Measurements from ENCODE around the gene ARID1B. TPM values are rescaled to one million over a fixed set of nuclear protein-coding genes. Genes with fewer than 3 reads are reported as not detected.

The ARID1B gene
- total RNA-seq, 1 experiment from 2014 or later = 24.2 TPM

DNA sequence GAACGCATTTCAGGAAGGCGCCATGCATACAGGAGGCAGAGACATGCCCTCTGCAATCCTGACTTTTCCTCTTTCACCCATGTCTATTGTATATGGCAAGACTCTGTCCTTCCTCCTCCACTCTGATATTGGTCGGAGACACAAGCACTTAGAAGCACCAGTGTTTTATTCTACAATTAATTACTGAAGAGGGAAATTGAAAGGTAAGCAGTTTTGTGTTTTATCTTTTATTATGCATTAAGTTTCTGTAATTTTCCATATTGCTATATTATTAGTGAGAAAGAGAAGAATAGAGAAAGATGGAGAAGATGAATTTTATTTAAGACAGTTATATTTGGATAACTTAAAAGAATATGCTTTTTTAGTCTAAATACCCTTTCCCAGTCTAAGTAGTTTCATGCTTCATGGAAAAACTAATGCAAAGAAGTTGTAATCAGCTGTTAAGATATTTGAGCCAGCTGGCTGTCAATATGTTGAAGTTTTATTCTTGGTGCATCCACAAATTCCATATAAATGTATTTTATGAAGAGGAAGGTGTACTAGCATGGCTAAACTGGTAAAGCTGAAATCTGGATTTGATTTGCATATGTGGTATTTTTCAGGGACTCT, 13.6 kb downstream of the ARID1B start:
- intact Hi-C loops (cut with micrococcal nuclease) = no loop called here
- Histone ChIP-seq H3K4me3 (ENCODE audit: low read length) (no peak overlapping the region), H3K9me3 (ENCODE audit: low read length) (no peaks in the 10 kb centered on the region), H3K36me3 (ENCODE audit: low read depth, low read length) (no peaks in the 10 kb centered on the region), H2AFZ (ENCODE audit: low read length) (no peak overlapping the region), H3K4me1 (ENCODE audit: insufficient read depth, low read length) (no peaks in the 10 kb centered on the region), H3K9me2 (replicated peaks; ENCODE audit: low read length) (no peaks in the 10 kb centered on the region), H3K27me3 (ENCODE audit: low read length) (no peaks in the 10 kb centered on the region), H3K27ac (ENCODE audit: low read length) (no peak overlapping the region), H3K79me2 (ENCODE audit: low read length) (peaks cover 100% of the 10 kb centered on the region), H3F3A (ENCODE audit: low read length, unreplicated experiment) (no peaks in the 10 kb centered on the region), H3K9ac (ENCODE audit: low read length) (no peak overlapping the region), H4K20me1 (ENCODE audit: low read length) (peaks cover 29% of the 10 kb centered on the region; the same call in 1 of the 2 replicates), H3K4me2 (ENCODE audit: low read length) (no peak overlapping the region)
- BruUV-seq (replicated peaks) = no TSS peak
- DNase-seq = no peak
- POLR2A ChIA-PET (ENCODE audit: unreplicated experiment) = no interaction called here
- TF ChIP-seq, protein P1, sequence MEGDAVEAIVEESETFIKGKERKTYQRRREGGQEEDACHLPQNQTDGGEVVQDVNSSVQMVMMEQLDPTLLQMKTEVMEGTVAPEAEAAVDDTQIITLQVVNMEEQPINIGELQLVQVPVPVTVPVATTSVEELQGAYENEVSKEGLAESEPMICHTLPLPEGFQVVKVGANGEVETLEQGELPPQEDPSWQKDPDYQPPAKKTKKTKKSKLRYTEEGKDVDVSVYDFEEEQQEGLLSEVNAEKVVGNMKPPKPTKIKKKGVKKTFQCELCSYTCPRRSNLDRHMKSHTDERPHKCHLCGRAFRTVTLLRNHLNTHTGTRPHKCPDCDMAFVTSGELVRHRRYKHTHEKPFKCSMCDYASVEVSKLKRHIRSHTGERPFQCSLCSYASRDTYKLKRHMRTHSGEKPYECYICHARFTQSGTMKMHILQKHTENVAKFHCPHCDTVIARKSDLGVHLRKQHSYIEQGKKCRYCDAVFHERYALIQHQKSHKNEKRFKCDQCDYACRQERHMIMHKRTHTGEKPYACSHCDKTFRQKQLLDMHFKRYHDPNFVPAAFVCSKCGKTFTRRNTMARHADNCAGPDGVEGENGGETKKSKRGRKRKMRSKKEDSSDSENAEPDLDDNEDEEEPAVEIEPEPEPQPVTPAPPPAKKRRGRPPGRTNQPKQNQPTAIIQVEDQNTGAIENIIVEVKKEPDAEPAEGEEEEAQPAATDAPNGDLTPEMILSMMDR (conservative IDR thresholded peaks at IDR 0.05; ENCODE audit: low read depth, low read length) = no peak
- no peak for TF ChIP-seq EZH2 (IDR thresholded peaks at IDR 0.05; ENCODE audit: low read length, unreplicated experiment)
- TF ChIP-seq EZH2phosphoT487 (IDR thresholded peaks at IDR 0.05; ENCODE audit: borderline replicate concordance, low read length) = no peak
- no peak for ATAC-seq
- CTCF ChIA-PET = no interaction called here

DNA sequence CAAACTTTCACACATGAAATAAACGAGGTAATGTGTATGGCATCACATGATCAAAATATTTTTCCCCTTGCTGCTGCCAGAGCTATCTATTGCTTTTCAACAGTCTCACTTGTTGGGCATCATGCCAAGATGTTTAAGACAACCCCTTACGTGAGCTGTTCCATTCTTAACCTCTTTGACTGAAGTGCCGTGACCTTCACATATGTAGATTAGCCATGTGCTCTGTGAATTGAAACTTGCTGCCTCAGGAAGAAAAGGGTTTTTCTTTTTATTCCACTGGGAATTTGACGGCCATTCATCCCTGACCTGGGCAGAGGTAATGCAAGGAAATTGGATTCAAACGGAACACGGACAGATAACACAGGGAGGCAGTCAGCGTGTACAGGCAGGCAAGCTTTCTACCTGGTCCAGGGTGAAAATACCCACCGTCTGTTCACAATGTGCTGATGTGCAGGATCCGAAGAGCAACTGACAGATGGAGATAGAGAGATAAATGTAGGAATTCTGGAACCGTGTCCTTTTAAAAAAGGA, 14.2 kb downstream of the ARID1B start:
- Histone ChIP-seq H4K20me1 (ENCODE audit: low read length) (peaks cover 29% of the 10 kb centered on the region; the same call in 1 of the 2 replicates), H3K4me2 (ENCODE audit: low read length) (no peak overlapping the region), H3K4me1 (ENCODE audit: insufficient read depth, low read length) (no peaks in the 10 kb centered on the region), H3K79me2 (ENCODE audit: low read length) (peaks cover 100% of the 10 kb centered on the region), H3K9me3 (ENCODE audit: low read length) (no peaks in the 10 kb centered on the region), H3K9ac (ENCODE audit: low read length) (no peak overlapping the region), H2AFZ (ENCODE audit: low read length) (no peak overlapping the region), H3K27me3 (ENCODE audit: low read length) (no peaks in the 10 kb centered on the region), H3K27ac (ENCODE audit: low read length) (no peak overlapping the region), H3K36me3 (ENCODE audit: low read depth, low read length) (no peaks in the 10 kb centered on the region), H3K9me2 (replicated peaks; ENCODE audit: low read length) (no peaks in the 10 kb centered on the region), H3K4me3 (ENCODE audit: low read length) (no peak overlapping the region), H3F3A (ENCODE audit: low read length, unreplicated experiment) (no peaks in the 10 kb centered on the region)
- CTCF ChIA-PET = no interaction called here
- intact Hi-C loops (cut with micrococcal nuclease) = no loop called here
- no peak for DNase-seq
- TF ChIP-seq EZH2 (IDR thresholded peaks at IDR 0.05; ENCODE audit: low read length, unreplicated experiment) (no peak), EZH2phosphoT487 (IDR thresholded peaks at IDR 0.05; ENCODE audit: borderline replicate concordance, low read length) (no peak)
- TF ChIP-seq, protein P1 (conservative IDR thresholded peaks at IDR 0.05; ENCODE audit: low read depth, low read length) = no peak
- BruUV-seq (replicated peaks) = no TSS peak
- no peak for ATAC-seq
- POLR2A ChIA-PET (ENCODE audit: unreplicated experiment) = no interaction called here

DNA sequence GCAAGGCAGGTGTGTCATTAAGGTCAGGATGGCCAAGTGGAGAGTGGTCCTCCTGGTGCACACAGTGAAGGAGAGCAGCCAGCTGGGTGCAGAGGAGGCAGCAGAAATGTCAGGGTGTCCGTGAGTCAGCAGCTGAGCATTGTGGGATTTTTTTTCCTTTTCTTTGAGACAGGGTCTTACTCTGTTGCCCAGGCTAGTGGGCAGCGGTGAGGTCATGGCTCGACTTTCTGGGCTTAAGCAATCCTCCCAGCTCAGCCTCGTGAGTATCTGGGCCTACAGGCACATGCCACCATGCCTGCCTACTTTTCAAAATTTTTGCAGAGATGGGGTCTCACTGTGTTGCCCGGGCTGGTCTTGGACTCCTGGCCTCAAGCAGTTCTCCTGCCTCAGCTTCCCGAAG, 16.0 kb downstream of the ARID1B start:
- peaks cover 27% of the 10 kb centered on the region; the same call in 1 of the 2 replicates for H4K20me1 ChIP-seq (ENCODE audit: low read length)
- H3K27ac ChIP-seq (ENCODE audit: low read length) = no peak overlapping the region
- H3K4me1 ChIP-seq (ENCODE audit: insufficient read depth, low read length) = no peaks in the 10 kb centered on the region
- no peak overlapping the region for H2AFZ ChIP-seq (ENCODE audit: low read length)
- no TSS peak for BruUV-seq (replicated peaks)
- H3F3A ChIP-seq (ENCODE audit: low read length, unreplicated experiment) = no peaks in the 10 kb centered on the region
- POLR2A ChIA-PET (ENCODE audit: unreplicated experiment) = no interaction called here
- no peaks in the 10 kb centered on the region for H3K27me3 ChIP-seq (ENCODE audit: low read length)
- intact Hi-C loops (cut with micrococcal nuclease) = no loop called here
- TF ChIP-seq EZH2phosphoT487 (IDR thresholded peaks at IDR 0.05; ENCODE audit: borderline replicate concordance, low read length) = no peak
- no peak for TF ChIP-seq EZH2 (IDR thresholded peaks at IDR 0.05; ENCODE audit: low read length, unreplicated experiment)
- TF ChIP-seq, protein P1 (conservative IDR thresholded peaks at IDR 0.05; ENCODE audit: low read depth, low read length) = no peak
- DNase-seq = no peak
- ATAC-seq = no peak
- CTCF ChIA-PET = no interaction called here
- H3K9ac ChIP-seq (ENCODE audit: low read length) = no peak overlapping the region
- H3K9me2 ChIP-seq (replicated peaks; ENCODE audit: low read length) = no peaks in the 10 kb centered on the region
- no peaks in the 10 kb centered on the region for H3K36me3 ChIP-seq (ENCODE audit: low read depth, low read length)
- no peak overlapping the region for H3K4me2 ChIP-seq (ENCODE audit: low read length)
- H3K4me3 ChIP-seq (ENCODE audit: low read length) = no peak overlapping the region
- peaks cover 98% of the 10 kb centered on the region for H3K79me2 ChIP-seq (ENCODE audit: low read length)
- no peaks in the 10 kb centered on the region for H3K9me3 ChIP-seq (ENCODE audit: low read length)
